CD4-positive, alpha-beta T cell treated with Interleukin-4 for 4 hours (primary cell): ENCODE measurements around the gene KMT2A.

ENCODE experiments used
- DNase-seq: peaks from one replicate; pipeline ENCODE4 v3.0.0-alpha.2; 2020

The KMT2A gene

GRCh38 chr11:118491041-118491440, 54.7 kb downstream of the KMT2A start:
- no peak for DNase-seq

DNA sequence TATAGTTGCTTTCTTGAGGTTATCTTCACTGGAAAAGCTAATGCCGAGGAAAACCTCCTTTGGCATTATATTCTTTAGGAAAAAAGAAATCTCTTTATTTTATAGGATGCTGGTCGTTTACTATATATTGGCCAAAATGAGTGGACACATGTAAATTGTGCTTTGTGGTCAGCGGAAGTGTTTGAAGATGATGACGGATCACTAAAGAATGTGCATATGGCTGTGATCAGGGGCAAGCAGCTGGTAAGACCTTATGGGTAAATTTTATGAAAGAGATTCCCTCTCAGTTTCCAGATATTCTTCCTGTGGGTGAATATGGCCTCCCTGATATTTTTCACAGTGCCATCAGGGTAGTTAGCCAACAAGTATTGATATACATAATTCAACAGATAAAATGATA, 61.5 kb downstream of the KMT2A start:
- no peak for DNase-seq

GRCh38 chr11:118503216-118503615, 66.9 kb downstream of the KMT2A start:
- DNase-seq: no peak

GRCh38 chr11:118511601-118512000, 75.3 kb downstream of the KMT2A start:
- DNase-seq: no peak

- no peak for DNase-seq
Measured at GRCh38 chr11:118514103-118514502, 77.8 kb downstream of the KMT2A start.

DNA sequence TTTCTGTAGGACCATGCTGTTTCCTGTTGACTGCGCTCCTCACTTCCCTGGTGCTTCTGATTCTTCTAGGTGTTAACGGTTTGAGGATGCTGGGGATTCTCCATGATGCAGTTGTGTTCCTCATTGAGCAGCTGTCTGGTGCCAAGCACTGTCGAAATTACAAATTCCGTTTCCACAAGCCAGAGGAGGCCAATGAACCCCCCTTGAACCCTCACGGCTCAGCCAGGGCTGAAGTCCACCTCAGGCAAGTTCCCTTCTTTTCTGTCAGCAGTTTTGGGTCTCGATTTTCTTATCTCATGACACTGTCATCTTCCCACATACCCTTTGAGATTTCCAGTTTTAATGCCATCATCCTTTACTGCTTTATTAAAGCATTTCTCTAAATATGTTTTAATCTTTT, 83.3 kb downstream of the KMT2A start:
- no peak for DNase-seq

- no peak for DNase-seq
Measured at GRCh38 chr11:118521892-118522311, 85.6 kb downstream of the KMT2A start.

DNA sequence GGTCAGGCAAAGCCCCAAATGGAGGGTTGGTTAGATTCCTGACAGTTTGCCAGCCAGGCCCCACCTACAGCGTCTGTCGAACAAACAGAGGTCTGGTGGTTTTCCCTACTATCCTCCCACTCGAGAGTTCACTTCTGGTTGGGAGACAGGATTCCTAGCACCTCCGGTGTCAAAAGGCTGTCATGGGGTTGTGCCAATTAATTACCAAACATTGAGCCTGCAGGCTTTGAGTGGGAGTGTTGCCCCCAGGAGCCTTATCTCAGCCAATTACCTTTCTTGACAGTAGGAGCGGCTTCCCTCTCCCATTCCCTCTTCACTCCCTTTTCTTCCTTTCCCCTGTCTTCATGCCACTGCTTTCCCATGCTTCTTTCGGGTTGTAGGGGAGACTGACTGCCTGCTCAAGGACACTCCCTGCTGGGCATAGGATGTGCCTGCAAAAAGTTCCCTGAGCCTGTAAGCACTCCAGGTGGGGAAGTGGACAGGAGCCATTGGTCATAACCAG, 86.3 kb downstream of the KMT2A start:
- DNase-seq: no peak

GRCh38 chr11:118524356-118524755, 88.1 kb downstream of the KMT2A start:
- DNase-seq: no peak

DNA sequence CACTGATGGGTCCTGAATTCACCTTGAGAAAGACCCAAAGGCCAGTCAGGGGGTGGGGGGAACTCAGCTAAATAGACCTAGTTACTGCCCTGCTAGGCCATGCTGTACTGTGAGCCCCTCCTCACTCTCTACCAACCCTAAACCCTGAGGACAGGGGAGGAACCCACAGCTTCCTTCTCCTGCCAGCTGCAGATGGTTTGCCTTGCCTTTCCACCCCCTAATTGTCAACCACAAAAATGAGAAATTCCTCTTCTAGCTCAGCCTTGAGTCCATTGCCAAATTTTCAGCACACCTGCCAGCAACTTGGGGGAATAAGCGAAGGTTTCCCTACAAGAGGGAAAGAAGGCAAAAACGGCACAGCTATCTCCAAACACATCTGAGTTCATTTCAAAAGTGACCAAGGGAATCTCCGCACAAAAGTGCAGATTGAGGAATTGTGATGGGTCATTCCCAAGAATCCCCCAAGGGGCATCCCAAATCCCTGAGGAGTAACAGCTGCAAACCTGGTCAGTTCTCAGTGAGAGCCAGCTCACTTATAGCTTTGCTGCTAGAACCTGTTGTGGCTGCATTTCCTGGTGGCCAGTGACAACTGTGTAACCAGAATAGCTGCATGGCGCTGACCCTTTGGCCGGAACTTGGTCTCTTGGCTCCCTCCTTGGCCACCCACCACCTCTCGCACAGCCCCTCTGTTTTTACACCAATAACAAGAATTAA, 88.6 kb downstream of the KMT2A start:
- DNase-seq: no peak

GRCh38 chr11:118526688-118527087, 90.4 kb downstream of the KMT2A start:
- no peak for DNase-seq

DNA sequence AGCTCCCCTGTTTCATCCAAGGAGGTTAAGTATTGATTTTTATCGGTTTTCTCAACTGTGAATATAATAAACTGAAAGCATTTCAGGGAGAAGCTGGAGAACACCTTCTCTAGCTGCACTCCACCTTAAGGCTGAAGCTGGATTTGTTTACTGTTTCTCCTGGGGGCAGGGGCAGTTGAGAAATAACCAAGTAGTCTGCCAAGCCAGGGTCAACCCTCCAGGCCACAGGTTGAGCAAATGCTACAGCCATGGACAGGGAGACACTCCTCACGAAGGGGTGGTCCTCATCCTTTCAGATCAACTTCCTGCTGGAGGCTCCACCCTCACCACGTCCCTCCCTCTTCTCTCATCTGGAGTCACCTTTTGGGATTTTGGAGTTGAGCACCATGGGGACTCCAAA, 90.8 kb downstream of the KMT2A start, which contains the start of gene TTC36:
Gene TTC36, plus strand, starts transcription at position 366 of the 400 bp plus-strand sequence. Its CDS starts 21 bp downstream, at position 387.
- DNase-seq: no peak

GRCh38 chr11:118528511-118528910, 92.2 kb downstream of the KMT2A start:
- DNase-seq: no peak

DNA sequence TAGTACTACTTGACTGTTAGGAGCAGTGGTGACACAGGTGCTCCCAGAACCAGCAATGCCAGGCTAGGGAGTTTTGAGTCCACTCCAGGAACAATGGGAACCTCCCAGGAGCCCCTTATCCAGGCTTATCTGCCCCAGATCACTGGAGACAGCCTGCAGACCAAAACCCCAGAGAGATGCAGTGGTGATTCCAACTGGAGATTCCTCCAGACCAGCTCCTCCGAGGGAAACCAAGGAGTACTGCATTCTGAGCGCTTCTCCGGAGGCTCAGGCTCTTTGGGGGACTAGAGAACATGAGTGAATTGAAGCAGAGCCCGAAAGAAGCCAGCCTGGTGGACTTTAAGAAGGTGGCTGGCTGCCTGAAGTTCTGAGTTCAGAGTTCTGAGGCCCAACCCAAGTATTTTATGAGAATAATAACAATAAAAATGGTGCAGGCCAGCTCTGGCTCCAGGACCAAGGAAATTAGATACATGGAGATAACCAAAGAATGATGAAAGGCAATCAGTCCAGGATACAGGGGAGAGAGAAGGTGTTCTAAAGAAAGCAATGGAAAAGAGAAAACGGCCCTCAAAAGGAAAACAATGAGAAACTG, 93.4 kb downstream of the KMT2A start:
- no peak for DNase-seq

GRCh38 chr11:118530180-118530682, 93.9 kb downstream of the KMT2A start:
- DNase-seq: no peak

- DNase-seq: peak; percentile 65
Measured at GRCh38 chr11:118530683-118531596, 94.6 kb downstream of the KMT2A start, which contains the start of gene TMEM25. TMEM25 (plus strand) TSS chr11:118531192; CDS start chr11:118531802, 610 bp downstream.

- DNase-seq: no peak
Measured at GRCh38 chr11:118531597-118532084, 95.3 kb downstream of the KMT2A start.

DNA sequence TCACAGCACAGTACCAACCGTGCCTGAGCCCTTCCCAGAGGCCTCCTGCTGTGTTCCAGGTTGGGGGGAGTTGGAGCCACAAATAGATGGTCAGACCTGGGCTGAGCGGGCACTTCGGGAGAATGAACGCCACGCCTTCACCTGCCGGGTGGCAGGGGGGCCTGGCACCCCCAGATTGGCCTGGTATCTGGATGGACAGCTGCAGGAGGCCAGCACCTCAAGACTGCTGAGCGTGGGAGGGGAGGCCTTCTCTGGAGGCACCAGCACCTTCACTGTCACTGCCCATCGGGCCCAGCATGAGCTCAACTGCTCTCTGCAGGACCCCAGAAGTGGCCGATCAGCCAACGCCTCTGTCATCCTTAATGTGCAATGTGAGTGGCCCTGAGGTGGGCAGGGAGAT, 95.8 kb downstream of the KMT2A start:
- DNase-seq: no peak

- no peak for DNase-seq
Measured at GRCh38 chr11:118532852-118533768, 96.8 kb downstream of the KMT2A start.

DNA sequence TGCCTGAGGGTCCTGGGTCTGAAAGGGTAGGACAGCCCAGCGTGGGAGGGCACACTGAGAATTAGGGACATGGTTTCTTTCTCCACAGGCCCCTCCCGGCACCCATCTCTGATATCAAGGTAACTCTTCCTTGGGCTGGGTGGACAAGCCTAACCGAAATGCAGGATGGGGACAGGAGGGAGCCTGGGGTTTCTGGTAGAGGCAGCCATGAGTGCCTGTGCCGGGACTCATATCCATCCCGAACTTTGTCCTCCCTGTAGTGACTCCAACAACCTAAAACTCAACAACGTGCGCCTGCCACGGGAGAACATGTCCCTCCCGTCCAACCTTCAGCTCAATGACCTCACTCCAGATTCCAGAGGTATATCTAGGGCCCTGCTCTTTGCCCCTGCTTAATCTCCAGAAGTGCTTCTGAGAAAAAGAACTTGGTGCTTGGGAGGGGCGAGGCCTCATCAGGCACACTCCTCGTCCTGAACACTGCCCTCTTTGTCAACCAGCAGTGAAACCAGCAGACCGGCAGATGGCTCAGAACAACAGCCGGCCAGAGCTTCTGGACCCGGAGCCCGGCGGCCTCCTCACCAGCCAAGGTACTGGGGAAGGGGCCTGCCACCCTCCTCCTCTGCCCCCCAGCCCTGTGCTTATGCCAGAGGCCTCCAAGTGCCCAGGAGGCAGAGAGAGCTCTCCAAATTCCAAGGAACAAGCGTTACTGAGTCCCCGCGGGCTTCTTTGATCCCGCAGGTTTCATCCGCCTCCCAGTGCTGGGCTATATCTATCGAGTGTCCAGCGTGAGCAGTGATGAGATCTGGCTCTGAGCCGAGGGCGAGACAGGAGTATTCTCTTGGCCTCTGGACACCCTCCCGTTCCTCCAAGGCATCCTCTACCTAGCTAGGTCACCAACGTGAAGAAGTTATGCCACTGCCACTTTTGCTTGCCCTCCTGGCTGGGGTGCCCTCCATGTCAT, 97.8 kb downstream of the KMT2A start:
- DNase-seq: no peak

GRCh38 chr11:118535261-118535660, 99.0 kb downstream of the KMT2A start:
- no peak for DNase-seq
